ENCODE data around the gene ROPN1L.
A peak's percentile ranks its signal among the peaks of the same experiment; 100 is the strongest.

ROPN1L gene

GRCh38 chr5:10418654-10419345 is 22.9 kb upstream of the ROPN1L start:
- DNase-seq (ENCODE audit: extremely low read depth, low read depth), result no peak
- TF ChIP-seq CTCF (IDR thresholded peaks at IDR 0.05; ENCODE audit: low read depth, low read length), result no peak

- DNase-seq (ENCODE audit: extremely low read depth, low read depth), result no peak
- no peak for TF ChIP-seq CTCF (IDR thresholded peaks at IDR 0.05; ENCODE audit: low read depth, low read length)
Measured at GRCh38 chr5:10420468-10420867, 21.2 kb upstream of the ROPN1L start.

- TF ChIP-seq CTCF (IDR thresholded peaks at IDR 0.05; ENCODE audit: low read depth, low read length), result no peak
Measured at GRCh38 chr5:10420932-10421331, 20.7 kb upstream of the ROPN1L start.

GRCh38 chr5:10421896-10422691 is 19.6 kb upstream of the ROPN1L start:
- DNase-seq (ENCODE audit: extremely low read depth, low read depth), result no peak
- TF ChIP-seq CTCF (IDR thresholded peaks at IDR 0.05; ENCODE audit: low read depth, low read length), result no peak

More at GRCh38 chr5:10420932-10421331, 20.7 kb upstream of the ROPN1L start:
- DNase-seq (ENCODE audit: extremely low read depth, low read depth), result peak; percentile 4

GRCh38 chr5:10423022-10423421 is 18.7 kb upstream of the ROPN1L start:
- DNase-seq (ENCODE audit: extremely low read depth, low read depth), result no peak
- no peak for TF ChIP-seq CTCF (IDR thresholded peaks at IDR 0.05; ENCODE audit: low read depth, low read length)

GRCh38 chr5:10424124-10424731 is 17.5 kb upstream of the ROPN1L start:
- no peak for DNase-seq (ENCODE audit: extremely low read depth, low read depth)
- TF ChIP-seq CTCF (IDR thresholded peaks at IDR 0.05; ENCODE audit: low read depth, low read length), result peak; percentile 58

- DNase-seq (ENCODE audit: extremely low read depth, low read depth), result no peak
- TF ChIP-seq CTCF (IDR thresholded peaks at IDR 0.05; ENCODE audit: low read depth, low read length), result no peak
Measured at GRCh38 chr5:10427201-10427600, 14.5 kb upstream of the ROPN1L start.
